Measurements from ENCODE around the gene ALAD.

- TF ChIP-seq, protein P1, sequence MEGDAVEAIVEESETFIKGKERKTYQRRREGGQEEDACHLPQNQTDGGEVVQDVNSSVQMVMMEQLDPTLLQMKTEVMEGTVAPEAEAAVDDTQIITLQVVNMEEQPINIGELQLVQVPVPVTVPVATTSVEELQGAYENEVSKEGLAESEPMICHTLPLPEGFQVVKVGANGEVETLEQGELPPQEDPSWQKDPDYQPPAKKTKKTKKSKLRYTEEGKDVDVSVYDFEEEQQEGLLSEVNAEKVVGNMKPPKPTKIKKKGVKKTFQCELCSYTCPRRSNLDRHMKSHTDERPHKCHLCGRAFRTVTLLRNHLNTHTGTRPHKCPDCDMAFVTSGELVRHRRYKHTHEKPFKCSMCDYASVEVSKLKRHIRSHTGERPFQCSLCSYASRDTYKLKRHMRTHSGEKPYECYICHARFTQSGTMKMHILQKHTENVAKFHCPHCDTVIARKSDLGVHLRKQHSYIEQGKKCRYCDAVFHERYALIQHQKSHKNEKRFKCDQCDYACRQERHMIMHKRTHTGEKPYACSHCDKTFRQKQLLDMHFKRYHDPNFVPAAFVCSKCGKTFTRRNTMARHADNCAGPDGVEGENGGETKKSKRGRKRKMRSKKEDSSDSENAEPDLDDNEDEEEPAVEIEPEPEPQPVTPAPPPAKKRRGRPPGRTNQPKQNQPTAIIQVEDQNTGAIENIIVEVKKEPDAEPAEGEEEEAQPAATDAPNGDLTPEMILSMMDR (optimal IDR thresholded peaks at IDR 0.05 in 1 of 3, IDR thresholded peaks at IDR 0.05 in 1 of 3, conservative IDR thresholded peaks at IDR 0.05 in 1 of 3; ENCODE audit: extremely low read depth in 1 of 3, insufficient read depth in 2 of 3, low read length in 3 of 3) = no peak
- no peak for TF ChIP-seq EZH2 (IDR thresholded peaks at IDR 0.05; ENCODE audit: low read length)
These were observed 16.3 kb upstream of the ALAD start for GRCh38 chr9:113417370-113417769.
